ENCODE data around the gene SDK1.

- TF ChIP-seq ZFP41 (tag by site-specific recombination; IDR thresholded peaks at IDR 0.05; ENCODE audit: borderline replicate concordance) (no peak), ZNF174 (tag by site-specific recombination; IDR thresholded peaks at IDR 0.05) (no peak), ZNF404 (tag by site-specific recombination; IDR thresholded peaks at IDR 0.05) (no peak), ZNF501 (tag by site-specific recombination; IDR thresholded peaks at IDR 0.05) (no peak)
These were observed 970.6 kb downstream of the SDK1 start for GRCh38 chr7:4271716-4272015.

Measured in HEK293 (cell line).